Loucy (cell line): ENCODE results near the gene USB1.
A peak's percentile ranks its signal among the peaks of the same experiment; 100 is the strongest.

Experiments used
- H2AFZ ChIP-seq: fragments of 200-600 bp; sonication (generic); 2 replicates; pipeline ENCODE4 v1.6.0; 2016; ENCODE audit warnings: antibody characterized with exemption, mild to moderate bottlenecking, low read length, moderate library complexity
- H3F3A ChIP-seq: fragments of 200-600 bp; 2 replicates; pipeline ENCODE4 v1.6.0; 2016; ENCODE audit warnings: antibody characterized with exemption, low read depth, mild to moderate bottlenecking
- H3K27me3 ChIP-seq: fragments of 200-600 bp; sonication (generic); 2 replicates; pipeline ENCODE4 v1.6.1; 2014; ENCODE audit warnings: low read length, mild to moderate bottlenecking; ENCODE audit not compliant: insufficient read depth, poor library complexity, severe bottlenecking
- H3K36me3 ChIP-seq: fragments of 200-600 bp; sonication (generic); 2 replicates; pipeline ENCODE4 v1.6.1; 2016; ENCODE audit warnings: low read length; ENCODE audit not compliant: insufficient read depth
- H3K4me1 ChIP-seq: fragments of 200-600 bp; sonication (generic); 2 replicates; pipeline ENCODE4 v1.5.1; 2014; ENCODE audit warnings: low read length, mild to moderate bottlenecking; ENCODE audit not compliant: insufficient read depth, poor library complexity, severe bottlenecking
- H3K4me2 ChIP-seq: fragments of 200-600 bp; sonication (generic); 2 replicates; pipeline ENCODE4 v1.6.0; 2014; ENCODE audit warnings: antibody characterized with exemption, low read length, low read depth, mild to moderate bottlenecking; ENCODE audit not compliant: poor library complexity, severe bottlenecking
- H3K4me3 ChIP-seq: fragments of 200-600 bp; sonication (generic); 2 replicates; pipeline ENCODE4 v1.5.1; 2014; ENCODE audit warnings: low read length, mild to moderate bottlenecking, mixed read lengths; ENCODE audit not compliant: poor library complexity, severe bottlenecking
- H3K79me2 ChIP-seq: fragments of 200-600 bp; sonication (generic); 2 replicates; pipeline ENCODE4 v1.6.1; 2014; ENCODE audit warnings: low read length; ENCODE audit not compliant: insufficient read depth
- H3K9ac ChIP-seq: fragments of 200-600 bp; sonication (generic); 2 replicates; pipeline ENCODE4 v1.6.0; 2014; ENCODE audit warnings: mild to moderate bottlenecking, low read depth, low read length, moderate library complexity; ENCODE audit not compliant: poor library complexity, severe bottlenecking
- H3K9me2 ChIP-seq: fragments of 200-600 bp; sonication (generic); replicated peaks from 2 replicates; pipeline ENCODE4 v1.6.1; 2016; ENCODE audit warnings: low read depth, low read length, mixed read lengths
- H3K9me3 ChIP-seq: fragments of 200-600 bp; sonication (generic); 2 replicates; pipeline ENCODE4 v1.6.1; 2014; ENCODE audit warnings: mild to moderate bottlenecking, antibody characterized with exemption, low read length, low read depth; ENCODE audit not compliant: insufficient read depth
- H4K20me1 ChIP-seq: fragments of 200-600 bp; sonication (generic); 2 replicates; pipeline ENCODE4 v1.6.0; 2014; ENCODE audit warnings: antibody characterized with exemption, low read length, mild to moderate bottlenecking; ENCODE audit not compliant: insufficient read depth, poor library complexity, severe bottlenecking
- EZH2phosphoT487 ChIP-seq: fragments of 200-600 bp; IDR thresholded peaks from 2 replicates; pipeline ENCODE4 v1.6.1; 2018; ENCODE audit warnings: antibody characterized with exemption, mild to moderate bottlenecking, moderate library complexity, borderline replicate concordance
- TF ChIP-seq, protein P1 (sequence below): fragments of 200-600 bp; sonication (generic); conservative IDR thresholded peaks from 2 replicates; pipeline ENCODE4 v1.5.1; 2014; ENCODE audit warnings: mild to moderate bottlenecking, antibody characterized with exemption, low read length

USB1 gene

DNA sequence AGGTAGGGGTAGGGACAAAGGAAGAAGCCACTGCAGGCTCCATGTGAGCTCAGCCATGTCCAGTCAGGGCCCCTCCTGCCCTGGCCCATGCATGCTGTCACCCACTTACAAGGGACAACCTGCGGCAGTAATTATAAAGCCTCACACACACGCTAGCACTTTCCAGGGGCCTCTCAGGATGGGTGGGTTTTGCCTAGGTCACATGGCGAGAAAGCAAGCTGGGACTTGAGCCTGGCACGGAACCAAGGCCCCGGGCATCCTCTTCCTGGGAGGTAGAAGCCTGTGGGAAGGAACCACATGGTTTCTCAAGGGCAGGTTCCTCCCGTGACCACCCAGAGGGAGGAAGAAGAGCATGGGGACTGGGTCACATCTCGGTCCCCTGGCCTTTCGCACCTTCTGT lies 7.8 kb upstream of the USB1 start:
- TF ChIP-seq, protein P1, sequence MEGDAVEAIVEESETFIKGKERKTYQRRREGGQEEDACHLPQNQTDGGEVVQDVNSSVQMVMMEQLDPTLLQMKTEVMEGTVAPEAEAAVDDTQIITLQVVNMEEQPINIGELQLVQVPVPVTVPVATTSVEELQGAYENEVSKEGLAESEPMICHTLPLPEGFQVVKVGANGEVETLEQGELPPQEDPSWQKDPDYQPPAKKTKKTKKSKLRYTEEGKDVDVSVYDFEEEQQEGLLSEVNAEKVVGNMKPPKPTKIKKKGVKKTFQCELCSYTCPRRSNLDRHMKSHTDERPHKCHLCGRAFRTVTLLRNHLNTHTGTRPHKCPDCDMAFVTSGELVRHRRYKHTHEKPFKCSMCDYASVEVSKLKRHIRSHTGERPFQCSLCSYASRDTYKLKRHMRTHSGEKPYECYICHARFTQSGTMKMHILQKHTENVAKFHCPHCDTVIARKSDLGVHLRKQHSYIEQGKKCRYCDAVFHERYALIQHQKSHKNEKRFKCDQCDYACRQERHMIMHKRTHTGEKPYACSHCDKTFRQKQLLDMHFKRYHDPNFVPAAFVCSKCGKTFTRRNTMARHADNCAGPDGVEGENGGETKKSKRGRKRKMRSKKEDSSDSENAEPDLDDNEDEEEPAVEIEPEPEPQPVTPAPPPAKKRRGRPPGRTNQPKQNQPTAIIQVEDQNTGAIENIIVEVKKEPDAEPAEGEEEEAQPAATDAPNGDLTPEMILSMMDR = no peak
- TF ChIP-seq EZH2phosphoT487 = no peak
- H3K4me3 ChIP-seq = no peak overlapping the region
- peaks cover 19% of the 10 kb centered on the region for H3K4me1 ChIP-seq
- H2AFZ ChIP-seq = no peak overlapping the region
- H3K9me2 ChIP-seq = no peaks in the 10 kb centered on the region
- H3K4me2 ChIP-seq = no peak overlapping the region
- peaks cover 15% of the 10 kb centered on the region; the same call in 1 of the 2 replicates for H3K79me2 ChIP-seq
- H4K20me1 ChIP-seq = peaks cover 9% of the 10 kb centered on the region
- H3K36me3 ChIP-seq = peaks cover 8% of the 10 kb centered on the region; the same call in 1 of the 2 replicates
- H3F3A ChIP-seq = no peaks in the 10 kb centered on the region
- H3K9ac ChIP-seq = no peak overlapping the region
- H3K27me3 ChIP-seq = no peaks in the 10 kb centered on the region
- no peaks in the 10 kb centered on the region for H3K9me3 ChIP-seq

DNA sequence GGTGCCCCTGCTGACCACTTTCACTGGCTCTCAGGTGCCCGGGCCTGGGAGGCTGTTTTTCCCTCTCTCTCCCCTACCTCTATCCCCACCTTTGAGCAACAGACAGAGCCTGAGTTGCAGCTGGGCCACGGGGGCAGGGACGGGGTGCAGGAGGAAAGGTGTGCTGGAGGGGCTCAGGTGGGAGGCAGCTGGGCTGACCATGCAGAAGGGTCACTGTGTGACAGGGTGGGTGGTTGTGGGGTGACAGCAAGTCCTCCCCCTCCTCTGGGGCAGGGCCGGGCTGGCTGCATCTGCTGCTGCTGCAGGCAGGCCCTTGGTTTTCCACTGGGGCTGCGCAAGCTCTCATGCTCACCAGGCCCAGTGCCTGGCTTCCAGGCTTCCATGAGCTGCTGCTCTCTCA lies 7.3 kb upstream of the USB1 start:
- Histone ChIP-seq H3K4me1 (peaks cover 24% of the 10 kb centered on the region), H3K4me2 (no peak overlapping the region), H3K27me3 (no peaks in the 10 kb centered on the region), H3K9me2 (no peaks in the 10 kb centered on the region), H4K20me1 (peaks cover 11% of the 10 kb centered on the region), H3K9me3 (no peaks in the 10 kb centered on the region), H3K9ac (no peak overlapping the region), H3F3A (no peaks in the 10 kb centered on the region), H3K79me2 (peaks cover 19% of the 10 kb centered on the region; the same call in 1 of the 2 replicates), H3K4me3 (no peak overlapping the region), H3K36me3 (peaks cover 8% of the 10 kb centered on the region; the same call in 1 of the 2 replicates), H2AFZ (no peak overlapping the region)
- TF ChIP-seq EZH2phosphoT487 = no peak
- TF ChIP-seq, protein P1 = no peak

DNA sequence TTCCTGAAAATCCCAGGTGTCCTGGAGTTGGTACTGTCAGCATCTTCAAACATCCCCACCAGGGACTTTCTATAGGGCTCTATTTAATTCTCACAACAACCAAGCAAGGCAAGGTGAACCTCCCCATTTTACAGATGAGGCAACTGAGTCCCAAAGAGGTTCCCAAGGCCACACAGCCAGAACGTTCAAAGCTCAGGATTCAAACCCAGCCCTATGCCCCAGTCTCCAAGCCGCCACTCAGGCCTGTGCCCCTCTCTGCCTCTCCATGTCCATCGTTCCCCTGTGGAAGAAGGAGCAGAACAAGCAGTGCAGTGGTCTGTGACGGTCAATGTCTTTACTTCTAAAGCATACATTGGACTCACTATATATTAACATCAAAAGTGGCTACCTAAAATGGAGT lies 6.8 kb upstream of the USB1 start:
- TF ChIP-seq, protein P1 = no peak
- TF ChIP-seq EZH2phosphoT487 = no peak
- H3K27me3 ChIP-seq = no peaks in the 10 kb centered on the region
- peaks cover 23% of the 10 kb centered on the region; the same call in 1 of the 2 replicates for H3K79me2 ChIP-seq
- H3K4me3 ChIP-seq = peak overlapping the region; percentile 34
- peaks cover 15% of the 10 kb centered on the region for H4K20me1 ChIP-seq
- H2AFZ ChIP-seq = no peak overlapping the region
- H3K4me1 ChIP-seq = peaks cover 28% of the 10 kb centered on the region
- H3K9me2 ChIP-seq = no peaks in the 10 kb centered on the region
- peak overlapping the region; percentile 67 for H3K4me2 ChIP-seq
- peak overlapping the region; percentile 41 for H3K9ac ChIP-seq
- no peaks in the 10 kb centered on the region for H3F3A ChIP-seq
- H3K9me3 ChIP-seq = no peaks in the 10 kb centered on the region
- peaks cover 8% of the 10 kb centered on the region; the same call in 1 of the 2 replicates for H3K36me3 ChIP-seq
